Measurements from ENCODE around the gene HSD3B7. TPM values are rescaled to one million over a fixed set of nuclear protein-coding genes. Genes with fewer than 3 reads are reported as not detected.

Gene HSD3B7
- total RNA-seq, 1 experiment from 2014 or later: 0.95 TPM

DNA sequence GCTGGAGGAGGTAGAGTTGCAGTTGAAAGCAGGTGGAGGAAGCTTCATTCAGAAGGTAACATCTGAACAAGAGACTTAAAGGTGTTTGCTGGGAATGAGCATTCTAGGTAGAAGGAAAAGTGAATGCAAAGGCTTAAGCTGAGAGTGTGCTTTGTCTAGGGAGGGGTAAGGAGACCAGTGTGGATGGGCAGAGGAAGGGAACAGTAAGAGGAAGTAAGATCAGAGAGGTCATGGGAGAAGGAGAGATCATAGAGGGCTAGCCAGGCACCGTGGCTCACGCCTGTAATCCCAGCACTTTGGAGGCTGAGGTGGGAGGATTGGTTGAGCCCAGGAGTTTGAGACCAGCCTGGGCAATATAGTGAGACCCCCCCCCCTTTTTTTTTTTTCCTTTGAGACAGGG is 51.7 kb downstream of the HSD3B7 start:
- POLR2A ChIA-PET (ENCODE audit: low non-redundant PET): no interaction called here
- no peaks in the 10 kb centered on the region for H3K27me3 ChIP-seq (replicated peaks; ENCODE audit: insufficient read depth, low read depth, low read length, poor library complexity)
- TF ChIP-seq, protein P1, sequence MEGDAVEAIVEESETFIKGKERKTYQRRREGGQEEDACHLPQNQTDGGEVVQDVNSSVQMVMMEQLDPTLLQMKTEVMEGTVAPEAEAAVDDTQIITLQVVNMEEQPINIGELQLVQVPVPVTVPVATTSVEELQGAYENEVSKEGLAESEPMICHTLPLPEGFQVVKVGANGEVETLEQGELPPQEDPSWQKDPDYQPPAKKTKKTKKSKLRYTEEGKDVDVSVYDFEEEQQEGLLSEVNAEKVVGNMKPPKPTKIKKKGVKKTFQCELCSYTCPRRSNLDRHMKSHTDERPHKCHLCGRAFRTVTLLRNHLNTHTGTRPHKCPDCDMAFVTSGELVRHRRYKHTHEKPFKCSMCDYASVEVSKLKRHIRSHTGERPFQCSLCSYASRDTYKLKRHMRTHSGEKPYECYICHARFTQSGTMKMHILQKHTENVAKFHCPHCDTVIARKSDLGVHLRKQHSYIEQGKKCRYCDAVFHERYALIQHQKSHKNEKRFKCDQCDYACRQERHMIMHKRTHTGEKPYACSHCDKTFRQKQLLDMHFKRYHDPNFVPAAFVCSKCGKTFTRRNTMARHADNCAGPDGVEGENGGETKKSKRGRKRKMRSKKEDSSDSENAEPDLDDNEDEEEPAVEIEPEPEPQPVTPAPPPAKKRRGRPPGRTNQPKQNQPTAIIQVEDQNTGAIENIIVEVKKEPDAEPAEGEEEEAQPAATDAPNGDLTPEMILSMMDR (conservative IDR thresholded peaks at IDR 0.05; ENCODE audit: low read depth, low read length): no peak
- TF ChIP-seq EZH2 (IDR thresholded peaks at IDR 0.05; ENCODE audit: borderline replicate concordance, low read depth, low read length, poor library complexity, severe bottlenecking): no peak
- H3K4me3 ChIP-seq (ENCODE audit: low read depth, low read length, poor library complexity, severe bottlenecking): no peak overlapping the region
- no TSS peak for BruUV-seq (replicated peaks)
- H3K36me3 ChIP-seq (ENCODE audit: insufficient read depth, low read length, poor library complexity, severe bottlenecking): no peaks in the 10 kb centered on the region
- intact Hi-C loops (cut with micrococcal nuclease; ENCODE audit: unreplicated experiment): no loop called here
- no peaks in the 10 kb centered on the region for H3K9me3 ChIP-seq (ENCODE audit: low read depth, low read length, poor library complexity, severe bottlenecking)
- no peak overlapping the region for H3K27ac ChIP-seq (ENCODE audit: low read depth, low read length, poor library complexity, severe bottlenecking)
- DNase-seq (ENCODE audit: low spot score): no peak
- H3K4me1 ChIP-seq (ENCODE audit: insufficient read depth, low read length, poor library complexity, severe bottlenecking): peaks cover 7% of the 10 kb centered on the region
- CTCF ChIA-PET: no interaction called here

Other genes with a start within 250 kb of the HSD3B7 start
- 35.3 and 37.8 TPM in 2 replicates for gene PHKG2, start 236.8 kb upstream of the HSD3B7 start, total RNA-seq (2021)
- gene CFAP119, start 223.1 kb upstream of the HSD3B7 start, total RNA-seq (2021): 11.7 and 14.1 TPM in 2 replicates
- gene RNF40, start 222.9 kb upstream of the HSD3B7 start, total RNA-seq (2021): 132 and 145 TPM in 2 replicates
- 25.3 and 26.9 TPM in 2 replicates for gene ZNF629, start 198.0 kb upstream of the HSD3B7 start, total RNA-seq (2021)
- 28.2 and 34.7 TPM in 2 replicates for gene BCL7C, start 91.1 kb upstream of the HSD3B7 start, total RNA-seq (2021)
- gene CTF1, start 88.6 kb upstream of the HSD3B7 start, total RNA-seq (2021): 1.4 and 1.6 TPM in 2 replicates
- gene FBXL19, start 61.6 kb upstream of the HSD3B7 start, total RNA-seq (2021): 37.0 and 39.3 TPM in 2 replicates
- gene ORAI3, start 36.1 kb upstream of the HSD3B7 start, total RNA-seq (2021): 2.1 and 4.3 TPM in 2 replicates
- 31.4 and 37.1 TPM in 2 replicates for gene SETD1A, start 27.5 kb upstream of the HSD3B7 start, total RNA-seq (2021)
- gene STX1B, start 25.4 kb downstream of the HSD3B7 start, total RNA-seq (2021): 0.62 and 1.1 TPM in 2 replicates
- gene STX4, start 48.4 kb downstream of the HSD3B7 start, total RNA-seq (2021): 31.2 and 35.1 TPM in 2 replicates
- 16.5 and 19.8 TPM in 2 replicates for gene ZNF668, start 89.0 kb downstream of the HSD3B7 start, total RNA-seq (2021)
- gene ZNF646, start 89.2 kb downstream of the HSD3B7 start, total RNA-seq (2021): 26.6 and 27.9 TPM in 2 replicates
- 3.1 and 4.0 TPM in 2 replicates for gene PRSS53, start 103.7 kb downstream of the HSD3B7 start, total RNA-seq (2021)
- 85.0 and 98.3 TPM in 2 replicates for gene VKORC1, start 109.6 kb downstream of the HSD3B7 start, total RNA-seq (2021)
- 36.6 and 40.6 TPM in 2 replicates for gene BCKDK, start 123.2 kb downstream of the HSD3B7 start, total RNA-seq (2021)
- gene KAT8, start 132.5 kb downstream of the HSD3B7 start, total RNA-seq (2021): 65.4 and 70.6 TPM in 2 replicates
- not detected in 2 replicates for gene PRSS8, start 150.5 kb downstream of the HSD3B7 start, total RNA-seq (2021)
- 0.41 and 0.72 TPM in 2 replicates for gene PRSS36, start 164.9 kb downstream of the HSD3B7 start, total RNA-seq (2021)
- 1,134 and 1,264 TPM in 2 replicates for gene FUS, start 194.9 kb downstream of the HSD3B7 start, total RNA-seq (2021)
- 1.8 and 2.0 TPM in 2 replicates for gene PYCARD, start 217.6 kb downstream of the HSD3B7 start, total RNA-seq (2021)
- gene TRIM72, start 228.9 kb downstream of the HSD3B7 start, total RNA-seq (2021): 0.04 TPM in 1 of 2 replicates, not detected in the other
- not detected in 2 replicates for gene PYDC1, start 231.9 kb downstream of the HSD3B7 start, total RNA-seq (2021)